RWPE1 (cell line): ENCODE results near the gene ZDHHC17.
"Not testable (repeated sequence)": the region's sequence is repeated elsewhere in the genome, so short reads cannot be mapped to it uniquely, and the experiment has no call there.

Experiments
- CTCF ChIA-PET: fragments of 350-600 bp; sonication (Branson Sonifier 250); formaldehyde crosslinking; extraction: SDS; loops from one replicate; lab custom pipeline; 2021; lab: Yijun Ruan, JAX
- POLR2A ChIA-PET: fragments of 400-600 bp; formaldehyde crosslinking; extraction: SDS; loops from one replicate; lab custom pipeline; 2020; ENCODE audit warnings: antibody characterized with exemption; ENCODE audit not compliant: low non-redundant PET; lab: Yijun Ruan, JAX
- DNase-seq: peaks from one replicate; pipeline ENCODE4 v3.0.0; 2012; ENCODE audit warnings: low spot score
- H3K27ac ChIP-seq: fragments of 450-650 bp; 2 replicates; pipeline ENCODE4 v1.5.1; 2017
- TF ChIP-seq, protein P1 (sequence below): fragments of 450-650 bp; conservative IDR thresholded peaks from 2 replicates; pipeline ENCODE4 v1.5.1; 2017; ENCODE audit warnings: low read depth, mild to moderate bottlenecking

ZDHHC17 gene

DNA sequence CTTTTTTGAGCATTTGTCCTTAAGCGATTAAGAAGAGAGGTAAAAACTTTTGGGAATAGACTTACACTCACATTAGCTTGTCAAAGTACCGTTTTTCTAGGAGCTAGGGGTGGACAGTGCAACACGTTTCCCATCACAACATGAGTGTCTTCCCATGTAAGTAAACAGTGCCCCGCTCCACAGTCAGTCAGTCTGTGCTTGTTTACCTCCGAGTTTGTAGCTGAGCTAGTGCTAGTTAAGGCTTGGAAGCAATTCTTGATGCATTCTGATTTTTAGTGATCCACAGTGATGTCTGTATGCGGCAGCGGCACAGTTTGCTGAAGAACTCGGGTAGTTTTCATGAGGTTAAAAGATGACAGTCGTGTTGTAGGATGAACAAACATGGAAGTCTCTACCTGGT, 941 bp downstream of the ZDHHC17 start:
- ChIA-PET CTCF (no interaction called here), POLR2A (no interaction called here)
- TF ChIP-seq, protein P1, sequence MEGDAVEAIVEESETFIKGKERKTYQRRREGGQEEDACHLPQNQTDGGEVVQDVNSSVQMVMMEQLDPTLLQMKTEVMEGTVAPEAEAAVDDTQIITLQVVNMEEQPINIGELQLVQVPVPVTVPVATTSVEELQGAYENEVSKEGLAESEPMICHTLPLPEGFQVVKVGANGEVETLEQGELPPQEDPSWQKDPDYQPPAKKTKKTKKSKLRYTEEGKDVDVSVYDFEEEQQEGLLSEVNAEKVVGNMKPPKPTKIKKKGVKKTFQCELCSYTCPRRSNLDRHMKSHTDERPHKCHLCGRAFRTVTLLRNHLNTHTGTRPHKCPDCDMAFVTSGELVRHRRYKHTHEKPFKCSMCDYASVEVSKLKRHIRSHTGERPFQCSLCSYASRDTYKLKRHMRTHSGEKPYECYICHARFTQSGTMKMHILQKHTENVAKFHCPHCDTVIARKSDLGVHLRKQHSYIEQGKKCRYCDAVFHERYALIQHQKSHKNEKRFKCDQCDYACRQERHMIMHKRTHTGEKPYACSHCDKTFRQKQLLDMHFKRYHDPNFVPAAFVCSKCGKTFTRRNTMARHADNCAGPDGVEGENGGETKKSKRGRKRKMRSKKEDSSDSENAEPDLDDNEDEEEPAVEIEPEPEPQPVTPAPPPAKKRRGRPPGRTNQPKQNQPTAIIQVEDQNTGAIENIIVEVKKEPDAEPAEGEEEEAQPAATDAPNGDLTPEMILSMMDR = no peak
- H3K27ac ChIP-seq = peak overlapping the region; percentile 96
- DNase-seq = peak; percentile 3

DNA sequence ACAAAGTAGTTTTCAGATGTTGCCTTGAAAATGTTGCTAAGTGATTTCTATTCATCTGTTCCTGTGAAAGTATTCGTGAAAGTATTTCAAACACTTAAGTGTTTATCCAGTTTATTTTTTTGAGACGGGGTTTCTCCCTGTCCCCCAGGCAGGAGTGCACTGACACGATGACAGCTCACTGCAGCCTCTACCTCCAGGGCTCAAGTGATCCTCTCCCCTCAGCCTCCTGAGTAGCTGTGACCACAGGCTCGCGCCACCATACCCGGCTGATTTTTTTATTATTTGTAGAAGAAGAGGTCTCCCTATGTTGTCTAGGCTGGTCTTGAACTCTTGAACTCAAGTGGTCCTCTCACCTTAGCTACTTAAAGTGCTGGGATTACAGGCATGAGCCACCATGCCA, 1.7 kb downstream of the ZDHHC17 start:
- CTCF ChIA-PET = interaction anchor here (0.8 kb wide), 1 partner anchor 144 kb away, joined by 4 read pairs; no protein-coding TSS in a partner anchor
- POLR2A ChIA-PET = no interaction called here
- no peak overlapping the region for H3K27ac ChIP-seq

DNA sequence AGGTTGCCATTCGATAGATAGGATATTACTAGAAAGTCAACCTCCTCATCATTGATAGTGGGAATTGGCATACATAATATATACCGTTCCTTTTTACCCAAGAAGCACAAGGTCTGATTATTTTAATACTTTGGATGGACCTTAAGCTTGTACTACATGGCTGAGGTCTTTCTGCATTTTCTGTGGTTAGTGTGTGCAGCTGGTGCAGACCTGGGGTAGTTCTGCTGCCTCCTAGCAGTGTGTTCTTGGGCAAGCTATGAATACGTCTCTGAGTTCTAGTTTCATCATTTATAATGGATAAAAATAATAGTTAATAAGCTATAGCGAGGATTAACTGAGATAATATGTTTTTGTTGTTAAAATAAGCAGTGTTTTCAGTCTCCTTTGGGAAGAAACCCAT, 2.2 kb downstream of the ZDHHC17 start:
- TF ChIP-seq, protein P1 = no peak
- no peak for DNase-seq
- ChIA-PET CTCF (interaction anchor here (0.6 to 0.8 kb wide), 3 partner anchors 52 to 1228 kb away, joined by 3 to 5 read pairs (median 4); no protein-coding TSS in a partner anchor), POLR2A (no interaction called here)
- no peak overlapping the region for H3K27ac ChIP-seq

More for the DNA sequence above, 1.7 kb downstream of the ZDHHC17 start:
- no peak for DNase-seq
- TF ChIP-seq, protein P1 = no peak

DNA sequence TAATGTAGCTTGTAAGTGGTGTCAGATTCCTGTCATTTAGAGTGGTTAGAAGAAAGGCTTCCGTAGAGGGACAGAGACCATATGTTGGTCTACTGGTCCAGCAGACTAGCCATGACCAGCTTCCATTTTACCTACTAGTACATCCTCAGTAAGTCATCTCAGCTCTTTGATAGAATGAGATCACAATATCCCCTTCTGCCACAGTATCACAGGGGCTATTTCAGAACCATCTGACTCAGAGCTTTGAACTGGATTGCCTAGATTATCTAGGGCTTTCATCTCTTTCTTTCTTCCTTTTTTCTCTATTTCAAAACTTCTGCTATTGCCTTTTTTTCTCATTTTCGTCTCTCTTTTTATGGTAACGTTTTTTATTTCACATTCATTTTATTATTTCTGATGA, 4.7 kb downstream of the ZDHHC17 start:
- H3K27ac ChIP-seq = no peak overlapping the region
- ChIA-PET CTCF (no interaction called here), POLR2A (no interaction called here)
- TF ChIP-seq, protein P1 = no peak
- DNase-seq = no peak

DNA sequence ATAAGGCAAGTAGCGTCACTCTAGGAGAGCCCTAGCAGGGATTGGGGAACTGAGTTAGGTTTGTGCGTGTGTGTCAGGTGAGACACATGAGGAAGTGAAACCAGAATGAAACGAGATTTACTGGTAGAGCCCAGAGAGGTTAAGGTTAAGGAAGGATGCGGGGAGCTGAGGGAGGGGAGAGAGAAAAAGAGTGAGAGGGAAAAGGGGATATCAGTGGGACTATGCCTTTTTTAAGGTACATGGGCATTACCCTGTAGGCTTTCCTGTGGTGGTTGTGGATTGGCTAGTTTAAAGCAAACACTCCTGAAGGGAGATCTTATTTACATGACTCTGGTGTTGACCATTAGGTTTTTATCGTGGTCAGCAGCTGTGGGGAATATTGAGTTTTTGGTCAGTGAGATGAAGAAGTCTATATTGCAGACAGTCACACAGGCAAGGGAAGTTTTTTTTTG, 13.9 kb downstream of the ZDHHC17 start:
- H3K27ac ChIP-seq = no peak overlapping the region
- CTCF ChIA-PET = interaction anchor here (0.6 kb wide), 3 partner anchors 9 to 193 kb away, joined by 3 to 4 read pairs (median 3); no protein-coding TSS in a partner anchor
- DNase-seq = no peak
- POLR2A ChIA-PET = no interaction called here
- TF ChIP-seq, protein P1 = no peak

DNA sequence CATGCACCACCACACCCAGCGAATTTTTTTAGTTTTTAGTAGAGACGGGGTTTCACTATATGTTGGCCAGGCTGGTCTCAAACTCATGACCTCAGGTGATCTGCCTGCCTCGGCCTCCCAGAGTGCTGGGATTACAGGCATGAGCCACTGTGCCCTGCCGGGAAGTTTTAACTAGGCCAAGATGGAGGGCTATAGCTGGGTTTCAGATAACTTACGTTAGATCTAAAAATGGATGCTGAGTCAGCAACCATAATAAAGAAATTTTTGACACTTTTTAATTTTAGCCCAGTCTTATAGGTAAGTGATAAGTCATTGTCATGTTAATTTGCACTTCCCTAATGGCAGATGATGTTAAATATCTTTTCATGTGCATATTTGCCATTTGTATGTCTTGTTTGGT, 14.4 kb downstream of the ZDHHC17 start:
- ChIA-PET POLR2A (no interaction called here), CTCF (interaction anchor here (0.6 kb wide), 3 partner anchors 9 to 194 kb away, joined by 3 to 4 read pairs (median 3); no protein-coding TSS in a partner anchor)
- DNase-seq = no peak
- TF ChIP-seq, protein P1 = no peak
- H3K27ac ChIP-seq = no peak overlapping the region

DNA sequence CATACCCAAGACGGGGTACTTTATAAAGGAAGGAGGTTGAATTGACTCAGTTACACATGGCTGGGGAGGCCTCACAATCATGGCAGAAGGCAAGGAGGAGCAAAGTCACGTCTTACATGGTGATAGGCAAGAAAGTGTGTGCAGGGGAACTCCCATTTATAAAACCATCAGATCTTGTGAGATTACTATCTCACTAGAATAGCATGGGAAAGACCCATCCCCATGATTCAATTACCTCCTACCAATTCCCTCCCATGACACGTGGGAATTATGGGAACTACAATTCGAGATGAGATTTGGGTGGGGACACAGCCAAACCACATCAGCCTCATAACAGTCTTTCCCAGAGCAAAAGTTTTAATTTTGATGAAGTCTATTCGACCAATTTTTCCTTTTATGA, 15.4 kb downstream of the ZDHHC17 start:
- POLR2A ChIA-PET, DNase-seq, H3K27ac ChIP-seq: not testable (repeated sequence)
- CTCF ChIA-PET = interaction anchor here (0.7 kb wide), 1 partner anchor 11 kb away, joined by 3 read pairs; no protein-coding TSS in a partner anchor
